Stimulated activated naive B cell treated with anti-CD40 and anti-IgM and Interleukin-4, amounts not matched to agents 10 μg/mL and 1 μg/mL and 100 μg/mL, for 72 hours (primary cell): Measurements from ENCODE around the gene SKAP1.
"Not testable (repeated sequence)": the region's sequence is repeated elsewhere in the genome, so short reads cannot be mapped to it uniquely, and the experiment has no call there.

Source experiments
- ATAC-seq, 2 donors: fragments of 150-1000 bp; cut with Tn5 transposase; replicated peaks; 2 replicates each; pipeline ENCODE4 v1.10.0; 2021; ENCODE audit warnings: moderate library complexity in 1 of 2
- DNase-seq: peaks from one replicate; pipeline ENCODE4 v3.0.0; 2021
- H3K27ac Mint-ChIP-seq: one replicate; pipeline ENCODE4 v1.8.0; 2022; ENCODE audit warnings: mild to moderate bottlenecking, mixed read lengths
- H3K27me3 Mint-ChIP-seq, 2 donors: one replicate each; pipeline ENCODE4 v1.8.0; 2022; ENCODE audit warnings: mixed read lengths in 2 of 2
- H3K36me3 Mint-ChIP-seq, 2 donors: one replicate each; pipeline ENCODE4 v1.8.0; 2022; ENCODE audit warnings: mixed read lengths in 2 of 2, mild to moderate bottlenecking in 1 of 2
- H3K4me1 Mint-ChIP-seq, 2 donors: one replicate each; pipeline ENCODE4 v1.8.0; 2022; ENCODE audit warnings: mixed read lengths in 2 of 2, mild to moderate bottlenecking in 1 of 2
- H3K4me3 Mint-ChIP-seq, 2 donors: one replicate each; pipeline ENCODE4 v1.8.0; 2022; ENCODE audit warnings: mild to moderate bottlenecking in 2 of 2, mixed read lengths in 2 of 2, moderate library complexity in 1 of 2
- H3K9me3 Mint-ChIP-seq, 2 donors: one replicate each; pipeline ENCODE4 v1.8.0; 2022; ENCODE audit warnings: mixed read lengths in 2 of 2, mild to moderate bottlenecking in 1 of 2

Gene SKAP1

DNA sequence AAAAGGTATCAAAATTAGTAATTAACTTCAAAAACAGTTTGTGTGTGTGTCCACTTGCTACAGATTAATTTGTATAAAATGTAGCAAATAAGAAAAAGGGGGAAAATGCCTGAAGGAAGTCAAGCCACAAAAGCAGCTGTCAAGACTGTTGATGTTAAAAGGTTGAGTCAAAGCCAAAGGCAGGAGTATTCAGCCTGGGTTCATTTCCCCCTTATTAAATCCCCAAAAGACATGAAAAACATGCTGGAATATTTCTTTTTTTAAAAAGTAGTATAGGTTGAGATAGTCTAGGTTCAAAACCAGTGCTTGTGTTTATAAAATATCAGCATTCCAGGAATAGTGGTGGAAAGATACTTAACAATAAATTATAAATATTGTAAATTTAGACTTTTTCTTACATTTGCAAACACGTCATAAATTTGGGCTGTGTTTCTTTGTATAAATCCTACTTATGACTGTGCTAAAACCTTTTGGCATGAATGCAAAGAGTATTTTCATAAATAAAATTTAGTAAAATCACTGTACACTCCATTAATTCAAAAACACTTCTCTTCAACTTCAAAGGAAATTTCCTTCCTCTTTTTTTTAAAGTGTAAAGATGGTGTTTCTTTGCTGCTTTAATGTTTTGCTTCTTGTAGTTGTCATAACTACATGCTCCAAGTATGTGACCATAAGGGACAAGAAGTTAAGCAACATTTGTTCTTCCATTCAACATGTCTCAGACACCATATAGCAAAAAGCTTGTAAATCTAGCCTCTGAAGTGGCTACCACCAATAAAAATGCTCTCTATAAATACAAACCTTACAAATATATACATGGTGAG lies 72.0 kb downstream of the SKAP1 start:
- DNase-seq (no peak), ATAC-seq (peak; percentile 65 to 67)
- Mint-ChIP-seq H3K36me3 (peaks cover 4 to 6% of the 10 kb centered on the region in 2 donors), H3K27ac (no peak overlapping the region), H3K4me3 (no peak overlapping the region), H3K4me1 (peaks cover 4 to 27% of the 10 kb centered on the region in 2 donors), H3K9me3 (no peaks in the 10 kb centered on the region), H3K27me3 (no peaks in the 10 kb centered on the region)

DNA sequence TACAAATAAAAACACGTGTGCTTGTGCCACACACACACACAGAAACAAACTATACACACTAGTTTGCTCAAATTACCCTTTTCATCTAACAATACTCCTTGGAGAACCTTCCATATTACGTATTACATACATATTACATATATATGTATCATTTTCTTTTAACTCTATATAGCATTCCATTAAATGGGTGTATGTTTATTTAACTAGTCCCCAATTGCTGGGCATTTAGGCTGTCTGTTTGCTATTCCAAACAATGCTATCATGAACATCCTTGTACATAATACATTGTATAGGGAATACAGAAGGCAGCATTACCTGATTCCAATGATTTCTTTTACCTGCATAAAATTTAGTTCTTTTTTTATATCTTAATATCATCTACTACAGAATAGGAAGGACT lies 73.1 kb downstream of the SKAP1 start:
- no peak for ATAC-seq
- Mint-ChIP-seq H3K4me1 (peaks cover 5 to 27% of the 10 kb centered on the region in 2 donors), H3K27ac (no peak overlapping the region), H3K36me3 (peaks cover 4 to 6% of the 10 kb centered on the region in 2 donors), H3K27me3 (no peaks in the 10 kb centered on the region), H3K9me3 (no peaks in the 10 kb centered on the region), H3K4me3 (no peak overlapping the region)
- no peak for DNase-seq

DNA sequence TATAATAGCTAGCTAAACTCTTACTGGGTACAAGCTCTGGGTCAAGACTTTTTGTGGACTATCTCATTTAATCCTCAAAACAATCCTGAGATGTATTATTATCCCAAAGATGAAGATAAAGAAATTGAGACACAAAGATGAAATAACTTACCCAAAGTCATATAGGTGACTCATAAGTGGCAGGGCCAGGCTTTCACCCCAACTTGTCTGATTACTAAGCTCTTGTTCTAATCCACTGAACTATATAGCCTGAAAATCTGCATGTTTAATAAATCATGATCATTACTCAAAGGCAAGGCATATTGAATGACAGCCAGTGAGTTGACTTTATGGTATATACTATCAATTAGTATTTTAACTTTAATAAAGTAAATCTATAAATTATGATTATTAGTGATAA lies 77.4 kb downstream of the SKAP1 start:
- H3K27ac Mint-ChIP-seq, result no peak overlapping the region
- ATAC-seq (no peak), DNase-seq (no peak)
- no peaks in the 10 kb centered on the region for H3K27me3 Mint-ChIP-seq
- peaks cover 0 to 1% of the 10 kb centered on the region in 2 donors for H3K9me3 Mint-ChIP-seq
- peaks cover 6 to 8% of the 10 kb centered on the region in 2 donors for H3K36me3 Mint-ChIP-seq
- H3K4me3 Mint-ChIP-seq, result no peak overlapping the region
- H3K4me1 Mint-ChIP-seq, result peaks cover 2 to 11% of the 10 kb centered on the region in 2 donors

DNA sequence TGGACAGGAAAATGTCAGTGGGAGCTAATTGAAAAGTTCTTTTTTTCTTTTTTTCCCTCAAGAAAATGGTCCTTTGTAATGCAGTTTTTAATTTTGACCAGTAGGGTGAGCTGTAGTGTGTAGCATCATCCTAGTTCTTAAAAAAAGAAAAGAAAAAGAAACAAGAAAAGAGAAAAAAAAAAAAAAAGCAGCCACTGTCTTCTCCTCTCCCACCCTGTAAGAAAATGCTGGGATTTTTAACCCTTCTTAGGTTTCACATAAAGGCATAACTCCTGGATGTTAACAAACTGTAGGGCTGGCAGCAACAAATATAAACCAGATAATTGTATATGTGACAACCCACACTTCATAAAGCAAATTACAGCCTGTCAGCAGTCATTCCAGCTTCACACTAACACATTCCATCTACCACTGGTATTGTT lies 78.1 kb downstream of the SKAP1 start:
- H3K27me3 Mint-ChIP-seq, result no peaks in the 10 kb centered on the region
- H3K36me3 Mint-ChIP-seq, result peaks cover 6 to 8% of the 10 kb centered on the region in 2 donors
- H3K4me1 Mint-ChIP-seq, result peaks cover 2 to 11% of the 10 kb centered on the region in 2 donors
- ATAC-seq (no peak), DNase-seq (no peak)
- H3K4me3 Mint-ChIP-seq, result no peak overlapping the region
- H3K27ac Mint-ChIP-seq, result no peak overlapping the region
- peaks cover 0 to 1% of the 10 kb centered on the region in 2 donors for H3K9me3 Mint-ChIP-seq

DNA sequence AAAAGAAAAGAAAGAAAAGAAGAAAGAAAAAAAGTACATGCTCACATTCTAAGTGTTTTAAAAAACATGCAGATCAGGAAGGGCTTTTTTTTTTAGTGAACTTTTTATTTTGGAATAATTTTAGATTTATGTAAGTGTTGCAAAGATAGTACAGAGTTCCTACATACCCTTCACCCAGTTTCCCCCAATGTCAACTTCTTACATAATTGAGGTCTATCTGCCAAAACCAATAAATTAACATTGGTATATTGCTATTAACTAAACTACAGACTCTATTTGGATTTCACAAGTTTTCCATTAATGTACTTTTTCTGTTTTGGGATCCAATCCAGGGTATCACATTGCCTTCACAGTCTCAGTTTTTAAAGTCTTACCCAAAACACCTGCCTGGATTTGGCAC lies 81.7 kb downstream of the SKAP1 start:
- peaks cover 15 to 19% of the 10 kb centered on the region in 2 donors for H3K36me3 Mint-ChIP-seq
- ATAC-seq, result no peak
- peaks cover 0 to 1% of the 10 kb centered on the region in 2 donors for H3K9me3 Mint-ChIP-seq
- no peak for DNase-seq
- H3K27me3 Mint-ChIP-seq, result no peaks in the 10 kb centered on the region
- H3K4me1 Mint-ChIP-seq, result peaks cover 0 to 2% of the 10 kb centered on the region in 2 donors
- no peak overlapping the region for H3K4me3 Mint-ChIP-seq
- H3K27ac Mint-ChIP-seq, result no peak overlapping the region

DNA sequence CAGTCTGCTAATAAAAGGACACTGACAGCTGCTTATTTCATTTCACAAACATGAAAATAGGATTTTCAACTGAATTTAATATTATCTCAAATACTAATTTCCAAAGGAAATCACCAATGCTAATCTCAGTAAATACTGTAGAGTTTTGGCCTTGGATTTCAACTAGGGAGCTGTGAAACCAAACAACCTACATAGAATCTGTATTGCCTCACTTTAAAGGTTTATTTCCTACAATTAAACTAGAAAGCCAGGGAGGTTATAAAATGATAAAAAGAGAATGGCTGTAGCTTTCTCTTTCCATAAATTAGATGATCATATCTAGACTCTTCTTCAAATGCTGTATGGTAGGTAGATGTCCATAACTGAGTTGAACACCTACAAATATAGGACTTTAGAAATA lies 82.8 kb downstream of the SKAP1 start:
- no peak for ATAC-seq
- Mint-ChIP-seq H3K4me3 (no peak overlapping the region), H3K36me3 (peaks cover 15 to 19% of the 10 kb centered on the region in 2 donors), H3K4me1 (peaks cover 0 to 2% of the 10 kb centered on the region in 2 donors), H3K27me3 (no peaks in the 10 kb centered on the region), H3K27ac (no peak overlapping the region), H3K9me3 (peaks cover 0 to 1% of the 10 kb centered on the region in 2 donors)
- no peak for DNase-seq

DNA sequence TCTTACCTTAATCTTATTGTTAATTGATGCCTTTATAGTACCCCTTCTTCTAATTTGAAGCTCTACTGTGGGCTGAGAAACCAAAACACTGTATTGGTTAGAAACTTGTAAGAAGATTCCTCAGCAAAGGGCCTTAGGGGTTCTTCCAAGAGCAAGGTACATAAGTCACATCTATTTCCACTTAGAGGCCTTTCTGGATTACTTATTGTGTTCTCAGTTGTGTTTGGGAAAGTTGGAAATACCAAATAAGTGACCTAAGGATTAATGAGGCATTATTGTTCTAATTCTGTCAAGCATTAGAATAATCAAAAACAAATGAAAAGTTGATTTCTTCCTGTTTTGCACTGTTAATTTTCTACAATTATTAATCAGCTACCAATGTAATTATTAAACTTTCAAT lies 85.8 kb downstream of the SKAP1 start:
- Mint-ChIP-seq H3K27ac (no peak overlapping the region), H3K4me1 (no peaks in the 10 kb centered on the region), H3K4me3 (no peak overlapping the region), H3K27me3 (no peaks in the 10 kb centered on the region), H3K36me3 (peaks cover 12 to 19% of the 10 kb centered on the region in 2 donors), H3K9me3 (peaks cover 0 to 1% of the 10 kb centered on the region in 2 donors)
- no peak for DNase-seq
- ATAC-seq, result no peak

DNA sequence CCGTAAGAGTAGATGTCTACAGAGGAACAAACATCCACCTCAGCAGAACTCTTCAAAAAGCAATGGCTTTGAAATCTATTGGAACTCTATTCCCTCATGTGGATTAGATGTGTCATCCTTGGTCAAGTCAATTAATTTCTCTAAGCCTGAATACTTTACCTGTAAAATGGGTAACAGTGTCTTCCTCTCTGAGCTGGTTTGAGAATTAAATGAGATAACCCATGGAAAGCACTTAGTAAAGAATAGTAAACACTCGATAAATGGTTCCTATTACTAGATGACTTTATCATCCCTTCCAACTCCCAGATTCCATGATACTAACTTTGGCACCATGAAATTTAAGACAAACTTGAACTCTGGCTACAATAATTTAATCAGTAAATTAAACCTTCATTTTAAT lies 89.1 kb downstream of the SKAP1 start:
- no peaks in the 10 kb centered on the region for H3K9me3 Mint-ChIP-seq
- H3K27me3 Mint-ChIP-seq, result no peaks in the 10 kb centered on the region
- H3K4me1 Mint-ChIP-seq, result peaks cover 1 to 5% of the 10 kb centered on the region in 2 donors
- ATAC-seq (no peak), DNase-seq (no peak)
- no peak overlapping the region for H3K4me3 Mint-ChIP-seq
- H3K36me3 Mint-ChIP-seq, result peaks cover 11 to 13% of the 10 kb centered on the region in 2 donors
- no peak overlapping the region for H3K27ac Mint-ChIP-seq

DNA sequence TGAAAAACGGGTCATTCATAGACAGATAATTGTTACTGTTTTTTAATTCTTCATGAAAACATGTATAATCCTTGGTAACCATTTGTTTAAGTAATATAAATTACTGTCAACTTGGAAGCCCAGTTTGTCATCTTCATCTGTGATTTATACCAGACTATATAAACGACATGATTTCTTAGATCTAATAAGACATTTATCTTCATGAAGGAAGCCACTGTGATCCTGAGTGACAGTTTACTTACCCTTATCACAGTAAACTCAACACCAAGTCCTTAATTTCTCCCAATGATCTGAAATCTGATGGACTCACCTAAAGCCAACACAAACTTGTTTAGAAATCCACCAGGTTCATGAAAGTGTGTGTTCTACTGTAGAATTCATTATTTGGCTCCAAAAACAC lies 91.3 kb downstream of the SKAP1 start:
- DNase-seq, result no peak
- H3K27ac Mint-ChIP-seq, result no peak overlapping the region
- H3K4me3 Mint-ChIP-seq, result no peak overlapping the region
- no peaks in the 10 kb centered on the region for H3K9me3 Mint-ChIP-seq
- ATAC-seq, result no peak
- H3K36me3 Mint-ChIP-seq, result peaks cover 0 to 3% of the 10 kb centered on the region in 2 donors
- H3K4me1 Mint-ChIP-seq, result peaks cover 2 to 6% of the 10 kb centered on the region in 2 donors
- no peaks in the 10 kb centered on the region for H3K27me3 Mint-ChIP-seq

DNA sequence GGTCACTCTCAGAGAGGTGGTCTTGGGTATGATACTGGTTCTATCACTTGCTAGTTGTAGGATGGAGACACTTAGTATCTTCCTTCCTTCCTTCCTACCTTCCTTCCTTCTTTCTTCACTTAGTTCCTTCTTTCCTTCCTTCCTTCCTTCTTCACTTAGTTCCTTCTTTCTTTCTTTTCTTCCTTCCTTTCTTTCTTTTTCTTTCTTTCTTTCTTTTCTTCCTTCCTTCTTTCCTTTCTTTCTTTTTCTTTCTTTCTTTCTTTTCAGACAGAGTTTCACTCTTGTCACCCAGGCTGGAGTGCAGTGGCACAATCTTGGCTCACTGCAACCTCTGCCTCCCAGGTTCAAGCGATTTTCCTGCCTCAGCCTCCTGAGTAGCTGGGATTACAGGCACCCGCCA lies 92.1 kb downstream of the SKAP1 start:
- ATAC-seq, H3K4me1 Mint-ChIP-seq, H3K4me3 Mint-ChIP-seq, H3K27me3 Mint-ChIP-seq, H3K36me3 Mint-ChIP-seq, H3K9me3 Mint-ChIP-seq, DNase-seq, H3K27ac Mint-ChIP-seq: not testable (repeated sequence)

DNA sequence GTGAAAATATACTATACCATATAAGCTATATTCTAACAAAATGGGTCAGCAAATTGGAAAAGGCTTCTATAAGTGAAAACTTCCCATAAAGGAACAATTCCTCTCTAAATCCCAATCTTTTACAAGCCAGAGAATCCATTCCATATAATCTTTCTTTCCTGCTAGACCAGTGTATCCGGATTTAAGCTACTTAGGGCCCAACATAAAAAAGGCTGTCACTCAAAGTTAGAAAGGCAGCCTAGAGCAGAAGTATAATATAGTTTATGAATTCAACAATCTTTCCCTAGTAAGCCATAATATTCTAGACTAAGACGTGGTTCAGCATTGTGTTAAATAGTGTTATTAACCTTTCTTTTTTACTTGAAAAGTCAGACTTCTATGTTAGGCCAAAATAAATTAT lies 93.0 kb downstream of the SKAP1 start:
- peaks cover 2 to 6% of the 10 kb centered on the region in 2 donors for H3K4me1 Mint-ChIP-seq
- ATAC-seq (no peak), DNase-seq (no peak)
- H3K4me3 Mint-ChIP-seq, result no peak overlapping the region
- H3K27ac Mint-ChIP-seq, result no peak overlapping the region
- H3K9me3 Mint-ChIP-seq, result no peaks in the 10 kb centered on the region
- H3K36me3 Mint-ChIP-seq, result peaks cover 0 to 2% of the 10 kb centered on the region in 2 donors
- H3K27me3 Mint-ChIP-seq, result no peaks in the 10 kb centered on the region

DNA sequence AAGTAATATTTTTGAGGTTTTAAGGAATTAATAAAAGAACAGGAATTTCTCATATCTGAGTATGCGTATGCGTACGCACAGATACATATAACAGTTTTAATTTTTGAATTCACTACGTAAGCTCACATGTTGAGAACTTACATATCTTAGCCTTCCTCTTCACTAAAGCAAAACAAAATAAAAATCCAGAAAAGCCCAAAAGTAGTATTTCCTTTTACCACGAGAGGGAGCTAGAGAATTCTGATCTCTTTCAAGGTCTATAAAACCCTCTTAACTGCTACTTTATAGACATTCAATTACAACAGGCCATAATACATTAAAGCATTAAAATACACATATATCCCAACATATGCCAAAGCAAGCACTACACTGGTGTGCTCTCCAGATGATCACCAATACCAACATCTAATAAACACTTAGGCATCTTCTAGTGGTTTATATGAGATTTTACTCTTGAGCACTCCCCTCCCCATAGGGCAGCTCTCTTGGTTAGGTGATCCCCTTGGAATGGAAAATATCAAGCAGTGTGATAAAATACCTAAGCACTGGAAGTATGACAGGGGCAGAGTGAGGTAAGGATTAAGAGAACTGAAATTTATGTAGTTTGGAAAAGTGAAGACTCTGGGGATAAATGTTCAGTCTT lies 94.0 kb downstream of the SKAP1 start:
- Mint-ChIP-seq H3K4me3 (no peak overlapping the region), H3K4me1 (peaks cover 2 to 6% of the 10 kb centered on the region in 2 donors), H3K36me3 (peaks cover 0 to 2% of the 10 kb centered on the region in 2 donors), H3K27me3 (no peaks in the 10 kb centered on the region), H3K27ac (no peak overlapping the region), H3K9me3 (no peaks in the 10 kb centered on the region)
- no peak for DNase-seq
- no peak for ATAC-seq

DNA sequence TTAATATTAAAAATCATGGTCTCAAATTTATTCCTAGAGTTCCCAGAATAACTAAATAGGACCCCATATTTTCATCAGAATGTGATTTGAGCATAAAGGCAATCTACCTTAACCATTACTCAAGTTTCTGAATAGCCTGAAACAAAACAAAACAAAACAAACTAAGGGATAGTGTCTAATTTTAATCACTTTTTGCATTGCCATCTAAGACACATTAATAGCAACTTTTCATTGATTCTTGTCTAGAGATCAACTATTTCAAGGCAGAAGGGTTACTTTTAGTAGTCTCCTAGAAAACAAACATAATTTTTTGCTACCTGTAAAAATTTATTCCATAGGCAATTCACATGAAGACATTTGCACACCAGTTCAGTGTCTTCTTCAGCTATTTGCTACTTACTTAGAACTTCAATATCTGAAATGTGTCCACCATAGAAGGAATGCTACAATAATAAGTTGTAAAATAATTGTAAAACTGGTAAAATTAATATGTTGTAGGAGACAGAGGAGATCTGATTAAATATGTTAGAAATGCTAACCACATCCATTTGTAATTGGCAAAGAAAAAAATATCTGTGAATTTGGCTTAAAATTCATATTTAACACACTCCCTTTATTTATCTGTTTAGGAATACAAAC lies 94.7 kb downstream of the SKAP1 start:
- H3K4me1 Mint-ChIP-seq, result peaks cover 2 to 6% of the 10 kb centered on the region in 2 donors
- ATAC-seq (no peak), DNase-seq (no peak)
- no peaks in the 10 kb centered on the region for H3K27me3 Mint-ChIP-seq
- H3K36me3 Mint-ChIP-seq, result peaks cover 7% of the 10 kb centered on the region in 2 donors
- H3K27ac Mint-ChIP-seq, result no peak overlapping the region
- no peaks in the 10 kb centered on the region for H3K9me3 Mint-ChIP-seq
- no peak overlapping the region for H3K4me3 Mint-ChIP-seq

DNA sequence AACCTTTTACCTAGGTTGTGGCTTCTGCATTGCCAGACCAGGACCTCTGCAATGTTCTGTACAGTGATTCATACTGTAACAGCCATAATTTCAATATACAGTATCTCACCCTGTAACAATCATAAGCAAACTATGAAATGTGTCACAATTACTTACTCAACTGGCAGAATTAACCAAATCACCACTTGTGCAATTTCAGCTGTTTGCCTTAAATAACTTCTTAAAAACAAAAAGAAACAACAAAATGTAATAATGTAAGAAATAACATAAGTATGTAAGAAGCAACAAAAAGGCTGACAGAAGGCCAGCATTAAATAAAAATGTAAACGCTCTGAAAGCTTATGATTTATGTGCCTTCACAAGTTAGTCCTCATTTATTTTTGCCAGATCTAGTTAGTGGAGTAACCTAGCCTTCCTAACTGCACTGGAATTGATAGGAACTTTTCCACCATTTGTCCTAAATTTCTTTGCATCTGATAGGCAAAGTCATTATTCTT lies 96.9 kb downstream of the SKAP1 start:
- Mint-ChIP-seq H3K9me3 (no peaks in the 10 kb centered on the region), H3K27me3 (peaks cover 4 to 6% of the 10 kb centered on the region in 2 donors), H3K36me3 (peaks cover 8 to 13% of the 10 kb centered on the region in 2 donors), H3K4me3 (no peak overlapping the region), H3K4me1 (peaks cover 2 to 6% of the 10 kb centered on the region in 2 donors), H3K27ac (no peak overlapping the region)
- no peak for ATAC-seq
- DNase-seq, result no peak
